GM12892 (cell line): Measurements from ENCODE around the gene RNF145.

Experiments
- POLR2A ChIP-seq: IDR thresholded peaks from 2 replicates; pipeline ENCODE4 v1.6.1; 2011; ENCODE audit warnings: low read depth, low read length, control low read depth
- POLR2AphosphoS5 ChIP-seq: IDR thresholded peaks from 2 replicates; pipeline ENCODE4 v1.6.1; 2011; ENCODE audit warnings: low read depth, low read length, control low read depth
- TAF1 ChIP-seq: IDR thresholded peaks from 2 replicates; pipeline ENCODE4 v1.6.1; 2011; ENCODE audit warnings: low read depth, mild to moderate bottlenecking, control low read depth, low read length, borderline replicate concordance

- TF ChIP-seq POLR2A (no peak), POLR2AphosphoS5 (no peak), TAF1 (no peak)
Observed at GRCh38 chr5:159189310-159189709, 20.0 kb downstream of the RNF145 start.
